ENCODE results near the gene ECSIT. TPM values are rescaled to one million over a fixed set of nuclear protein-coding genes. Genes with fewer than 3 reads are reported as not detected.
"Not testable (repeated sequence)": the region's sequence is repeated elsewhere in the genome, so short reads cannot be mapped to it uniquely, and the experiment has no call there.

The ECSIT gene
- total RNA-seq, 1 donor, result 99.4 TPM

DNA sequence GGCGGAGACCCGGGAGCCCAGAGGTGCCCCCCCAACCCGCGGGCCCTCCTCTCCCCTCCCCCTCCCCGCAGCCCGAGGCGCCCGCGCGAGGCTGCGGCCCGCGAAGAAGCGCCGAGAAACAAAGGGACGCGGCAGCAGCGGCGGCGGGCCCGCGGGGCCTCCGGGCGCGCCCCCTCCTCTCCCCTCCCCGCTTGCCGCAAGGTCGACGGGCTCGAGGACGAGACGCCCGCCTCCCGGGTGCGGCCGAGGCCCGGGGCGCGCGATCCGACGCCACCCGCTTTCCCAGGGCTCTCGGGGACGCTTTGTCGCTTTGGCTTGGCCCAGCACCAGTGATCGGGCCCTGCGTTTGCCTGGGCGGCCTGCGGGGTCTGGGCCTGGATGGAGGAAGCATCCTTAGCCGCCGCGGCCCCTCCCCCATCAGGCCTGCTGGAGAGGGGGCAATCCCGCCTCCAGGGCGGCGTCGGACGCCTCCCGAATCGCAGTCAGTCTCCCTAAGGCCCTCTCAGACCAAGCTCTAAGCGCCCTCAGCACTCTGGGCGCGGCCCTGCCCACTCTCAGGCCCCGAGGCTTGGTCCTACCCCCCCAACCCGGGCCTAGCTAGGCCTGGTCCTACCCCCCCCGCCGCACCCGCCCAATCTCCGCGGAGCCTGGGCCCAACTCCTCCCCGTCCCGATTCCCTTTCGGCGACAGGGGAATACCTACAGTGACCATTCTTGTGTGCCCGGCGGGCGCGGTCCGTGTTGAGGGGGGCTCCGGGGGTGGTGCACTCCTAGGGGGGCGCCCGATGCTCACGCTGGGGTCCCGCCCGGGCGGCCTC lies 48.8 kb downstream of the ECSIT start:
- no peak for DNase-seq (ENCODE audit: low read depth in 2 of 3, low spot score in 2 of 3)

DNA sequence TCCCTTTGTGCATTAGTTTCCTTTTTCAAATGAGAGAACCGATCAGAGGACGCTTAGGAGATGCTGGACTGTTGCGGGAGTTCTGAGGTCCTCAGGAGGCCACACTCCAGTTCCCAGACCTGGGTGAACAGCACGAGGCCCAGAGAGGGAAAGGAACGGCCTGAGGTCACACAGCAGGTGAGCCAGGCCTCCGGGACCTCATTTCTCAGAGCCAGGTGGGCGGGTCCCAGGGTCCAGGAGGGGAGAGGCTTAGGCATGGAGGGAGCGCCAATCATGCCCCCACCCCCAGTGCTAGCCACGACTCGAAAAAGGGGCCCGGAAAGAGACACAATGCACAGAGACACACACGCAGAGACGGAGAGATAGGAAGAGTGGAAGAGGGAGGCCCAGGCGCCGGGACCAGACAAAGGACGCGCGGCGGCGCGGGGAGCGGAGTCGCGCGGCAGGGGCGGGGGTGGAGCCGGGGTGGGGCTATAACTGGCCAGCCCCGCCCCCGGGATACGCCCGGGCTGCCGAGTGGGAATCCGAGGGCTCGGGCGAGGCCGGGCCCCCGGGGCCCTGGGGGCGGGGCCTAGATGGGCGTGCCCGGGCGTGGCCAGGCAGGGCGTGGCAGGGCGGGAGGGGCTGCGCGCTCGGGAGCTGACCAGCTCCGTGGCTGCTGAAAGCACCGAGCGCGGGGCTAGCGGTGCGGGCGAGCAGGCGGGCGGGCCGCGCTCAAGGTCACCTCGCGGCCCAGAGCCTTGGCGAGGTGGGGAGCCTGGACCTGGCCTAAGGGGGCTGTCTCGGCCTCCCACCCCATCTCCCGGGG lies 49.6 kb downstream of the ECSIT start:
- peak in 1 of 3 donors; percentile 29 for DNase-seq (ENCODE audit: low read depth in 2 of 3, low spot score in 2 of 3)

DNA sequence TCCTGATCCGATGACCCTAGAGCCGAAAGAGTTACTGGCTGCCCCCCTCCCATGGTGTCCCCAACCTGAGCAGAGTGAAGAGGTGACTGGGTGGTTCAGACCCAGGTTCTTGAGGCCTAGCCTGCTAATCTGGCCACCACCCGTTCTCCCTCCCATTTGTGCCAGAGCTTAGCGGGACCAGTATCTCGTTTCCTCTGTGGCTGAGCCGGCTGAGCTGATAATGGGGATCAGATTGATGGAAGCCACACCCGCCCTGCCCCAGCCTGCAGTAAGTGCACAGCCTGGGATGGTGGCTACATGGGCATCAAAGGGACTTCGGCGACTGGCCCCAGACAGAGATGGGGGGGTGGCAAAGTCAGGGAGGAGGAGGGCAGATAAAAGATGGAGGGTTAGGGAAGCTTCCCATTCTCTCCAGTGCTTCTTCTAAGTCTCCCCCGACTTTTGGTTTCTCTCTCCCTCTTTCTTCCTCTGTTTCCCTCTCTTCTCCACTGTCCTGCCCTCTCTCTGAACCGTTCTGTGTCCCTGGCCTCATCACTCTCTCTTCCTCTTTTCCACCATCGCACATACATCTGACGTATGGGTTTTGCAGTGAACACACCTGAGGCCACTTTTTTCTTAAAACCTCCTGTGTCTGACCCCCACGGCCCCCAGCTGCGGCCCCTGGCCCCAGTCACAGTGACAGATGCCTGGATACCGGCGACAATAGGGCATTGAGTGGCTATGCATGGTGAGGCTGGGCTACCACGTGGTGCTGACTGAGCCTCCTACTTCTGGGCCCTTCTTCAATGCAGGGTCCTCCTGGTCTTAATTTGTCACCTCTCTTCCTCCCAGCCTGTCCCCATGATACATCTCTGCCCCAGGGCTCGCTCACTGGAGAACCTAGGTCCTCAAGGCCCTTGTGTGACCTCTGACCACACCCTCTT lies 50.5 kb downstream of the ECSIT start:
- DNase-seq (ENCODE audit: low read depth in 2 of 3, low spot score in 2 of 3), result peak in 1 of 3 donors; percentile 26

GRCh38 chr19:11475861-11476260 lies 53.1 kb downstream of the ECSIT start:
- no peak for DNase-seq (ENCODE audit: low read depth in 2 of 3, low spot score in 2 of 3)

- DNase-seq (ENCODE audit: low read depth in 2 of 3, low spot score in 2 of 3), result not testable (repeated sequence)
Observed at GRCh38 chr19:11475343-11475742, 53.6 kb downstream of the ECSIT start.

DNA sequence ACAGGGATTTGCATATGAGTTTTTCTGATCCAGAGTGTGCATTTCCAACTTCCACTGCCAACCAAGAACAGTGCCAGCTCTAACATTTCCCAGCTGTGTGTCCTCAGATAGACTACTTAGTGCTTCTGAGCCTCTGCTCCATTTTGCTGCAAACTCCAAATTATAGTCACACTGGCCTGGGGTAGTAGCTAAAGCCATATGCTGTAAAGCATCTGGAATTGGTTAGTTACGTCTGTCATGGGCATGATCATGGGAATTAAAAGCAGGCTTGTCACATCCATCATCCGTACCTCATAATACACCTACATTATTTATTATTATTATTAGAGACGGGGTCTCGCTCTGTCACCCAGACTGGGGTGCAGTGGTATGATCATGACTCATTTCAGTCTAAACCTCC lies 55.2 kb downstream of the ECSIT start:
- no peak for DNase-seq (ENCODE audit: low read depth in 2 of 3, low spot score in 2 of 3)

- not testable (repeated sequence) for DNase-seq (ENCODE audit: low read depth in 2 of 3, low spot score in 2 of 3)
Observed at GRCh38 chr19:11468266-11468845, 60.6 kb downstream of the ECSIT start.

DNA sequence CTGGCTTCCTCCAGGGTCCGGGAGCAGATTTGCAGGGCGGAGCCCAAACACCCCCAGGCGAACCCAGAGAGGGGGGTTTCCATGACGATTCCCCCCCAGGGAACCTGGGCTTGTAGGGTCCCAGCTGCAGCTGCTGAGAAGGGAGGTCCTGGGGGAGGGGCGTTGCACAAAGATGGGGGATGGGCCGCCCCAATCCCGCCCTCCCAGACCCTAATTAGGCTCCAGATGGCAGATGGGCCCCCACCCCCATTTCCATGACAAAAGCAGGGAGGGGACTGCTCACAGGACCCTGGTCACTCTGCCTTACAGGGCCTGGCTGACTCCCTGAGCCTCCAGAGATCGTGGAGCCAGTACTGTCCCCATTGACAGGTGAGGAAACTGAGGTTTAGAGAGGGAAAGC lies 63.3 kb downstream of the ECSIT start:
- no peak for DNase-seq (ENCODE audit: low read depth in 2 of 3, low spot score in 2 of 3)

DNA sequence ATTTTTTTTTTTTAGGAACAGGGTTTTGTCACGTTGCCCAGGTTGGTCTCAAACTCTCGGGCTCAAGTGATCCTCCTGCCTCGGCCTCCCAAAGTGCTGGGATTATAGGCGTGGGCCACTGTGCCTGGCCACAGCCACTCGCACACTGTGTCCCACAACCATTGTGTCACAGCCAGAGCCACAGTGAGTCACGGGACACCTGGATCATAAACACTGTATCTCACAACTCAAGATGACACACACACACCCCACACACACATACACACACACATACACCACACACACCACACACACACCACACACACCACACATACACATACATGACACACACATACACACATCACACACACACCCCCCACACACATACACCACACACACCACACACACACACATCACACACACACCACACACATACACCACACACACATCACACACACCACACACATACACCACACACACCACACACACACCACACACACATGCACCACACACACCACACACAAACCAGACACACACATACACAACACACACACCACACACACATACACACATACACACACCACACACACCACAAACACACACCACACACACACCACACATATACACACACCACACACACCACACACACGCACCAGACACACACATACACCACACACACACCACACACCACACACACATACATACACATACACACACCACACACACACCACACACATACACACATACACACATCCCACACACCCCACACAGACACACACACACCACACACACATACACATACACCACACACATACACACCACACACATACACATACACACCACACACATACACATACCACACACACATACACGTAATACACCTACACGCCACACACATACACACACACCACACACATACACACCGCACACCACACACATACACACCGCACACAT lies 64.3 kb downstream of the ECSIT start:
- DNase-seq (ENCODE audit: low read depth in 2 of 3, low spot score in 2 of 3), result no peak

- DNase-seq (ENCODE audit: low read depth in 2 of 3, low spot score in 2 of 3), result no peak
Observed at GRCh38 chr19:11463391-11463790, 65.5 kb downstream of the ECSIT start.

DNA sequence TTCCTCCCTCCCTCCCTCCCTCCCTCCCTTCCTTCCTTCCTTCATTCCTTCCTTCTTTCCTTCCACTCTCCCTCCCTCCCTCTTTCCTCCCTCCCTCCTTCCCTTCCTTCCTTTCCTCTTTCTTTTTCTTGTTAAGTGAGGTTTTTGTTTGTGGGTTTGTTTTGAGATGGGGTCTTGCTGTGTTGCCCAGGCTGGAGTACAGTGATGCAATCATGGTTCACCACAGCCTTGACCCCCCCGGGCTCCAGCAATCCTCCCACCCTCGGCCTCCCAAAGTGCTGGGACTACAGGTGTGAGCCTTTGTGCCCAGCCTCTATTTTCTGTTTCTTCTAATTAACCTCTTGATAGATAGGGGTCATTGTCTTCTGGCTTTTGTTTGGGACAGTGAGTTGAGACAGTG lies 67.5 kb downstream of the ECSIT start:
- DNase-seq (ENCODE audit: low read depth in 2 of 3, low spot score in 2 of 3), result no peak

DNA sequence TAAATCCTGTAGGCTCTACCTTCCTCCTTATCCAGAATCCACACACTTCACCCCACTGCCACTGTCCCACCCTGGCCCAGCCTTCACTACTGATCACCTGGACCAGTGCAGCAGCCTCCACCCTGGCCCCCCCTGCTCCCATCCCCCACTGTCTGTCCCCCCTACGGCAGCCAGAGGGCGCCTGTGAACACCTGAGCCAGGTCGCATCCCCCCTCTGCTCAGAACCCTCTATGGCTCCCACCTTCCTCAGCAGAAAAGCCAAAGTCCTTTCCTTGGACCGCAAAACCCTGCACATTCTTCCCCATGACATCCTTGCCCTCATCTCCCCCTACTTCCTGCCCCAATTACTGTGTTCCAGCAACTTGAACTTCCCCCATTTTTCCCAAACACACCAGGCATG lies 68.7 kb downstream of the ECSIT start:
- DNase-seq (ENCODE audit: low read depth in 2 of 3, low spot score in 2 of 3), result no peak

DNA sequence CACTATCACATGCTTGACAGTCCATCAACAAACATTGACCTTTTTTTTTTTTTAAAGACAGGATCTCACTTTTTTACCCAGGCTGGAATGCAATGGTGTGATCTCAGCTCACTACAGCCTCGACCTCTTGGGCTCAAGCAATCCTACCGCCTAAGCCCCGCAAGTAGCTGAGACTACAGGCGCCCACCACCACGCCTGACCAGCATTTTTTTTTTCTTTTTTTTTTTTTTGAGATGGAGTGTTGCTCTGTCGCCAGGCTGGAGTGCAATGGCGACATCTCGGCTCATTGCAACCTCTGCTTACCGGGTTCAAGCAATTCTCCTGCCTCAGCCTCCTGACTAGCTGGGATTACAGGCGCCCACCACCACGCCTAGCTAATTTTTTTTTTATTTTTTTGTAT lies 70.0 kb downstream of the ECSIT start:
- not testable (repeated sequence) for DNase-seq (ENCODE audit: low read depth in 2 of 3, low spot score in 2 of 3)

GRCh38 chr19:11458236-11458900 lies 70.6 kb downstream of the ECSIT start:
- DNase-seq (ENCODE audit: low read depth in 2 of 3, low spot score in 2 of 3), result no peak

- no peak for DNase-seq (ENCODE audit: low read depth in 2 of 3, low spot score in 2 of 3)
Observed at GRCh38 chr19:11457831-11458230, 71.1 kb downstream of the ECSIT start.

DNA sequence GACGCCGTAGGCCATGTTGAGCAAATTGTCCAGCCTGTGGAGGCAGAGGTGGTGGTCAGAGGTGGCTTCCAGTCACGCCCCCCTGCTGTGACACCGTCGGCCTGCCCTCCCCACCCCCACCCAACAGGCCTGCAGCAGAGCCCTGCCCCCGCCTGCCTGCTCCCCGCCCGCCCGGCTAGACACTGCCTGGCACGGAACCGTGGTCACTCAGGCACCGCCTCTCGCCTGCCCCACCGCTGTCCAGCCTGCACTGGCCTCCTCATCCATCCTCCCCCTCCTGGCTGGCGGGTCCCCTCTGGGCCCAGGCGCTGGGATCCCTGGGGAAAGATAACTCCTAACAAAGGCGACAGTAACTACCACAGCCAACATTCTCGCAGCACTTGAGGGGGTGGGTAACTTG lies 71.8 kb downstream of the ECSIT start:
- DNase-seq (ENCODE audit: low read depth in 2 of 3, low spot score in 2 of 3), result no peak

GRCh38 chr19:11456659-11457058 lies 72.3 kb downstream of the ECSIT start:
- no peak for DNase-seq (ENCODE audit: low read depth in 2 of 3, low spot score in 2 of 3)
